K562 (cell line): ENCODE measurements around the gene TSSK1B. TPM values are rescaled to one million over a fixed set of nuclear protein-coding genes. Genes with fewer than 3 reads are reported as not detected.
"Not testable (repeated sequence)": the region's sequence is repeated elsewhere in the genome, so short reads cannot be mapped to it uniquely, and the experiment has no call there.

Source experiments
- ATAC-seq: fragments of 200-7000 bp; cut with Tn5 transposase; 3 replicates; pipeline ENCODE4 v1.9.1; 2020; ENCODE audit warnings: moderate library complexity
- BruUV-seq: library from RNA; stranded (reverse); fragments of 400-500 nt; replicated peaks from 2 replicates; lab custom pipeline; 2021; lab: Mats Ljungman, UMichigan
- CTCF ChIA-PET: fragments of 300-600 bp; formaldehyde crosslinking; extraction: SDS; loops from one replicate; lab custom pipeline; 2021; ENCODE audit warnings: low intra/inter-chr PET ratio; lab: Yijun Ruan, JAX
- POLR2A ChIA-PET: fragments of 300-600, 350-650 bp; sonication (Branson Sonifier 250); formaldehyde crosslinking; extraction: SDS; loops from one replicate; lab custom pipeline; 2021; ENCODE audit warnings: antibody characterized with exemption, inconsistent platforms; lab: Yijun Ruan, JAX
- DNase-seq, 4 experiments: peaks; one replicate each; pipeline versions ENCODE4 v3.0.0 to v3.0.0-alpha.2; 2011 to 2018; ENCODE audit warnings: low spot score in 3 of 4, mixed read lengths in 3 of 4; ENCODE audit errors: extremely low read depth in 1 of 4
- FAIRE-seq: peaks from 2 replicates; lab custom pipeline; 2011; peaks lifted over from hg19 to GRCh38; lab: Jason Lieb, UNC
- H2AFZ ChIP-seq: 2 replicates; pipeline ENCODE4 v1.6.0; 2011; ENCODE audit warnings: low read depth, low read length, control low read depth, inconsistent platforms
- H3K27ac ChIP-seq: fragments of 200-600 bp; 3 replicates; pipeline ENCODE4 v1.8.0; 2011; ENCODE audit warnings: low read depth, mild to moderate bottlenecking, control low read depth, inconsistent platforms, low read length, moderate library complexity, mixed read lengths; ENCODE audit errors: extremely low read depth
- H3K27me3 ChIP-seq, 2 experiments: fragments of 300-600 bp in 1 of 2; 2 replicates in 1 of 2; 3 replicates in 1 of 2; pipeline versions ENCODE4 v1.6.0 to v1.8.0; 2011; ENCODE audit warnings: inconsistent platforms in 2 of 2, low read length in 2 of 2, mild to moderate bottlenecking in 1 of 2, mixed read lengths in 1 of 2, moderate library complexity in 1 of 2; ENCODE audit not compliant: control insufficient read depth in 2 of 2, insufficient read depth in 2 of 2
- H3K36me3 ChIP-seq: fragments of 300-600 bp; 3 replicates; pipeline ENCODE4 v1.8.0; 2011; ENCODE audit warnings: mild to moderate bottlenecking, low read length, inconsistent platforms; ENCODE audit not compliant: control insufficient read depth, insufficient read depth
- H3K4me1 ChIP-seq, 2 experiments: fragments of 200-600 bp in 1 of 2; replicated peaks in 1 of 2; 2 replicates in 1 of 2; 3 replicates in 1 of 2; pipeline versions ENCODE4 v1.5.1 to v1.8.0; 2011; ENCODE audit warnings: inconsistent platforms in 2 of 2, low read length in 2 of 2, mild to moderate bottlenecking in 1 of 2, mixed read lengths in 1 of 2, moderate library complexity in 1 of 2; ENCODE audit not compliant: control insufficient read depth in 2 of 2, insufficient read depth in 2 of 2
- H3K4me2 ChIP-seq: 2 replicates; pipeline ENCODE4 v1.6.1; 2011; ENCODE audit warnings: low read length, control low read depth, inconsistent platforms, mixed read lengths; ENCODE audit not compliant: insufficient read depth
- H3K4me3 ChIP-seq: fragments of 200-600 bp; sonication (generic), shearing (Covaris generic); 2 replicates; pipeline ENCODE4 v1.5.1; 2016; ENCODE audit warnings: control low read depth, inconsistent platforms
- H3K79me2 ChIP-seq: fragments of 200-600 bp; 3 replicates; pipeline ENCODE4 v1.8.0; 2011; ENCODE audit warnings: low read length, inconsistent platforms; ENCODE audit not compliant: control insufficient read depth, insufficient read depth
- H3K9ac ChIP-seq, 2 experiments: 2 replicates each; pipeline versions ENCODE4 v1.6.0 to v1.6.1; 2011; ENCODE audit warnings: low read depth in 2 of 2, low read length in 2 of 2, control low read depth in 1 of 2, inconsistent platforms in 1 of 2, mild to moderate bottlenecking in 1 of 2, mixed read lengths in 1 of 2; ENCODE audit not compliant: insufficient read depth in 1 of 2
- H3K9me1 ChIP-seq: one replicate; pipeline ENCODE4 v1.6.0; 2011; ENCODE audit warnings: inconsistent platforms, mild to moderate bottlenecking, low read length, moderate library complexity; ENCODE audit not compliant: control insufficient read depth, insufficient read depth
- H3K9me3 ChIP-seq: replicated peaks from 2 replicates; pipeline ENCODE4 v1.5.1; 2011; ENCODE audit warnings: low read depth, low read length, inconsistent platforms; ENCODE audit not compliant: control insufficient read depth, insufficient read depth
- H4K20me1 ChIP-seq: replicated peaks from 2 replicates; pipeline ENCODE4 v1.6.1; 2011; ENCODE audit warnings: low read length, inconsistent platforms, mixed read lengths; ENCODE audit not compliant: control insufficient read depth, insufficient read depth
- BCL6 ChIP-seq: fragments of 250-450 bp; sonication (Bioruptor Pico); IDR thresholded peaks from 2 replicates; pipeline ENCODE4 v1.4.0; 2020
- DLX4 ChIP-seq: fragments of 250-450 bp; sonication (Bioruptor Pico); IDR thresholded peaks from 2 replicates; pipeline ENCODE4 v1.6.1; 2021; ENCODE audit warnings: mild to moderate bottlenecking
- HMGXB4 ChIP-seq: sonication (generic); formaldehyde crosslinking; IDR thresholded peaks from 2 replicates; pipeline ENCODE4 v1.8.1; 2023; ENCODE audit warnings: mild to moderate bottlenecking, missing genetic modification reagents
- MBD1 ChIP-seq: fragments of 250-450 bp; sonication (Bioruptor Pico); IDR thresholded peaks from 2 replicates; pipeline ENCODE4 v1.8.0; 2022; ENCODE audit warnings: inconsistent platforms
- PPARD ChIP-seq: fragments of 250-450 bp; sonication (Bioruptor Pico); IDR thresholded peaks from 2 replicates; pipeline ENCODE4 v1.8.0; 2022; ENCODE audit warnings: inconsistent platforms, mild to moderate bottlenecking, moderate library complexity
- VEZF1 ChIP-seq: fragments of 200-800 bp; sonication (Bioruptor generic); IDR thresholded peaks from 2 replicates; pipeline ENCODE4 v1.6.1; 2017; ENCODE audit warnings: missing genetic modification characterization, missing compliant biosample characterization
- ZBTB17 ChIP-seq: fragments of 450-650 bp; formaldehyde crosslinking; IDR thresholded peaks from 2 replicates; pipeline ENCODE4 v1.4.0; 2020; ENCODE audit warnings: mild to moderate bottlenecking
- ZC3H11A ChIP-seq: IDR thresholded peaks from 2 replicates; pipeline ENCODE4 v1.6.1; 2012; ENCODE audit warnings: low read depth, low read length, improper control_type of control experiment
- ZNF140 ChIP-seq: fragments of 250-450 bp; sonication (Bioruptor Pico); IDR thresholded peaks from 2 replicates; pipeline ENCODE4 v1.8.0; 2021; ENCODE audit warnings: moderate library complexity, mild to moderate bottlenecking, inconsistent platforms
- ZNF174 ChIP-seq: fragments of 250-450 bp; sonication (Bioruptor Pico); IDR thresholded peaks from 2 replicates; pipeline ENCODE4 v1.4.0; 2020; ENCODE audit warnings: mild to moderate bottlenecking
- ZNF717 ChIP-seq: fragments of 250-450 bp; sonication (Bioruptor Pico); IDR thresholded peaks from 2 replicates; pipeline ENCODE4 v1.5.0; 2021
- WGBS: fragments of 100-300 bp; shearing (Covaris generic); methylation state at CpG from one replicate; pipeline ENCODE4 v1.1.6; 2016; ENCODE audit warnings: low coverage, mixed read lengths; ENCODE audit not compliant: insufficient coverage; ENCODE audit errors: missing lambda C conversion rate; 5-methylcytosine and 5-hydroxymethylcytosine counted together
- in situ Hi-C: fragments of 300-500 bp; cut with MboI; formaldehyde crosslinking; loops from 4 replicates; pipeline ENCODE4 v1.15.0; 2018; ENCODE audit warnings: inconsistent platforms, mixed read lengths
- intact Hi-C: fragments of 100-400 bp; cut with micrococcal nuclease; formaldehyde crosslinking; loops from 2 replicates; pipeline ENCODE4 v1.14.2; 2022
- polyA plus RNA-seq, 8 experiments: library from polyadenylated mRNA; depleted of rRNA in 4 of 8; stranded (reverse) in 5 of 8; unstranded in 3 of 8; fragments of >200 nt; fragmentation: Nextera tagmentation in 2 of 8; fragmentation: Illumina TruSeq in 1 of 8; extraction: Ambion mirVana in 2 of 8; extraction: Trizol in 1 of 8; gene quantifications; 2 replicates each; pipeline versions ENCODE4 v1.2.1 to v1.2.3, GENCODE V29; 2011 to 2014; ENCODE audit warnings: inconsistent platforms in 1 of 8, missing spikeins in 1 of 8
- total RNA-seq, 7 experiments: library from RNA; depleted of rRNA in 6 of 7; stranded (reverse); fragments of >200 nt in 6 of 7; fragmentation: Illumina TruSeq in 2 of 7; extraction: Trizol in 2 of 7; gene quantifications; 2 replicates each; pipeline versions ENCODE4 v1.2.1 to v1.2.3, GENCODE V29; 2011 to 2021; ENCODE audit warnings: low replicate concordance in 1 of 7

The TSSK1B gene
- total and polyA plus RNA-seq, 9 of the 15 experiments (the other 6 are each of a cell fraction or from before 2014, with no cell fraction given) = not detected

GRCh38 chr5:113463032-113463431, 28.2 kb upstream of the TSSK1B start (continued):
- TF ChIP-seq MBD1 (CRISPR knock-in tag) (no peak), VEZF1 (no peak), HMGXB4 (no peak), BCL6 (no peak), DLX4 (CRISPR knock-in tag) (no peak), ZBTB17 (no peak), ZNF140 (no peak), ZNF174 (CRISPR knock-in tag) (no peak), ZC3H11A (no peak), PPARD (CRISPR knock-in tag) (no peak), ZNF717 (no peak)

- BruUV-seq, H3K9me1 ChIP-seq, ATAC-seq, H3K79me2 ChIP-seq, H4K20me1 ChIP-seq, H3K4me2 ChIP-seq, FAIRE-seq, H3K36me3 ChIP-seq, H3K4me3 ChIP-seq, DNase-seq, intact Hi-C loops, H3K27ac ChIP-seq, H3K4me1 ChIP-seq, CTCF ChIA-PET, H2AFZ ChIP-seq, H3K9me3 ChIP-seq, in situ Hi-C loops, H3K9ac ChIP-seq, POLR2A ChIA-PET: not testable (repeated sequence)
- 16% methylated on average over 10 of the region's 21 CpGs for WGBS
- peaks cover 3 to 15% of the 10 kb centered on the region in 2 experiments; a peak in 3 of 5 replicates for H3K27me3 ChIP-seq
Measured at GRCh38 chr5:113457106-113457505, 22.3 kb upstream of the TSSK1B start.
